KBM-7 (cell line): Measurements from ENCODE around the gene FCHO2.
"Not testable (repeated sequence)": the region's sequence is repeated elsewhere in the genome, so short reads cannot be mapped to it uniquely, and the experiment has no call there.

Source experiments
- DNase-seq: peaks from one replicate; pipeline ENCODE4 v3.0.0-alpha.2; 2015
- in situ Hi-C: fragments of 300-500 bp; cut with MboI; formaldehyde crosslinking; loops from 2 replicates; pipeline ENCODE4 v1.14.3; 2020; ENCODE audit warnings: low sequenced_read_pairs, low pct_unique_long_range_greater_than_20kb, mixed read lengths

Gene FCHO2

GRCh38 chr5:73022471-73023169 lies 66.8 kb downstream of the FCHO2 start:
- in situ Hi-C loops = no loop called here

GRCh38 chr5:73024946-73025544 lies 69.2 kb downstream of the FCHO2 start:
- in situ Hi-C loops, DNase-seq: not testable (repeated sequence)

More at GRCh38 chr5:73022471-73023169, 66.8 kb downstream of the FCHO2 start:
- DNase-seq = no peak

- in situ Hi-C loops = no loop called here
- no peak for DNase-seq
Observed at GRCh38 chr5:73027361-73027760, 71.5 kb downstream of the FCHO2 start.

GRCh38 chr5:73027816-73028215 lies 72.0 kb downstream of the FCHO2 start:
- in situ Hi-C loops = no loop called here
- DNase-seq = no peak

GRCh38 chr5:73028991-73029595 lies 73.3 kb downstream of the FCHO2 start:
- DNase-seq = no peak
- in situ Hi-C loops = no loop called here

GRCh38 chr5:73030531-73030930 lies 74.7 kb downstream of the FCHO2 start:
- in situ Hi-C loops = no loop called here
- DNase-seq = no peak

- DNase-seq = no peak
- in situ Hi-C loops = no loop called here
Observed at GRCh38 chr5:73030995-73031394, 75.2 kb downstream of the FCHO2 start.

GRCh38 chr5:73031839-73032238 lies 76.0 kb downstream of the FCHO2 start:
- in situ Hi-C loops = no loop called here

GRCh38 chr5:73032635-73033034 lies 76.8 kb downstream of the FCHO2 start:
- in situ Hi-C loops = no loop called here

More at GRCh38 chr5:73031839-73032238, 76.0 kb downstream of the FCHO2 start:
- no peak for DNase-seq

GRCh38 chr5:73037545-73037944 lies 81.7 kb downstream of the FCHO2 start:
- DNase-seq = no peak
- in situ Hi-C loops = no loop called here

More at GRCh38 chr5:73032635-73033034, 76.8 kb downstream of the FCHO2 start:
- no peak for DNase-seq

- in situ Hi-C loops = no loop called here
- DNase-seq = peak; percentile 29
Observed at GRCh38 chr5:73039082-73039481, 83.2 kb downstream of the FCHO2 start.

GRCh38 chr5:73042993-73043392 lies 87.2 kb downstream of the FCHO2 start:
- in situ Hi-C loops = no loop called here
- DNase-seq = no peak

GRCh38 chr5:73044546-73044945 lies 88.7 kb downstream of the FCHO2 start:
- in situ Hi-C loops = no loop called here
- no peak for DNase-seq

- in situ Hi-C loops = no loop called here
- DNase-seq = no peak
Observed at GRCh38 chr5:73045623-73046022, 89.8 kb downstream of the FCHO2 start.

GRCh38 chr5:73061593-73061992 lies 105.8 kb downstream of the FCHO2 start:
- in situ Hi-C loops = no loop called here
- no peak for DNase-seq

GRCh38 chr5:73066466-73066865 lies 110.6 kb downstream of the FCHO2 start:
- DNase-seq = no peak
- in situ Hi-C loops = no loop called here

GRCh38 chr5:73067213-73067612 lies 111.4 kb downstream of the FCHO2 start:
- in situ Hi-C loops = no loop called here

GRCh38 chr5:73081093-73081492 lies 125.3 kb downstream of the FCHO2 start:
- in situ Hi-C loops = no loop called here
- no peak for DNase-seq

More at GRCh38 chr5:73067213-73067612, 111.4 kb downstream of the FCHO2 start:
- no peak for DNase-seq

GRCh38 chr5:73088026-73088425 lies 132.2 kb downstream of the FCHO2 start:
- no peak for DNase-seq
- in situ Hi-C loops = no loop called here

GRCh38 chr5:73093943-73094342 lies 138.1 kb downstream of the FCHO2 start:
- in situ Hi-C loops = no loop called here
- DNase-seq = no peak
